ENCODE results near the gene PKIB. TPM values are rescaled to one million over a fixed set of nuclear protein-coding genes. Genes with fewer than 3 reads are reported as not detected.

The PKIB gene
- total and polyA plus RNA-seq, 2 donors (not counting 3 experiments of a cell fraction or from before 2014, with no cell fraction given) = not detected

DNA sequence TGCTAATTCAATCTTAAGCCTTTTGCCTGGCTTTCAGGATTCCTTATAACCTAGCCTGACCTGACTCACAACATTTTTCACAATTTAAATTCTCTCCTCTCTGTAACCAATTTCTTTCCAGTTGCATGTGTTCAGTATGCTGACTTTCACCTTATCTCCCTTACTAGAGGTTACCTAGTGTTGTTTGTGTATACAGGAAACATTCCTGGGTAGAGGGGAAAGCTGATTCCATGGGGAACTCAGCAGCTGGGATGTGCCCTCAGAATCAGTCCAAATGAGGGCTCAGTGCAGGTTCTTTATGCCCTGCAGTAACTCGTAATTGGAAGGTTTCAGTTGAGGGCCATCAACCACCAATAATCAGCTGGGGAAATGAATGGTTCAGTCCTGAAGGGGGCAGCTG lies 18.5 kb downstream of the PKIB start:
- dilution Hi-C loops (cut with MboI; ENCODE audit: extremely low pct_ligation_motif_present, low sequenced_read_pairs) = no loop called here
- Histone ChIP-seq H3K9ac (replicated peaks; ENCODE audit: extremely low read depth, insufficient read depth, low read length) (no peak overlapping the region), H3K4me1 (ENCODE audit: control insufficient read depth, extremely low read depth, insufficient read depth, low read length) (no peaks in the 10 kb centered on the region), H3K79me2 (ENCODE audit: control insufficient read depth, insufficient read depth, low read length) (no peaks in the 10 kb centered on the region), H3K9me3 (replicated peaks; ENCODE audit: control insufficient read depth, insufficient read depth, low read length) (no peaks in the 10 kb centered on the region), H3K4me2 (ENCODE audit: insufficient read depth, low read length) (no peak overlapping the region), H3K9me1 (replicated peaks; ENCODE audit: control insufficient read depth, extremely low read depth, insufficient read depth, low read length) (no peaks in the 10 kb centered on the region), H3K27me3 (ENCODE audit: control insufficient read depth in 2 of 2, insufficient read depth in 2 of 2, low read length in 2 of 2) (no peaks in the 10 kb centered on the region), H3K4me3 (replicated peaks in 1 of 3; ENCODE audit: insufficient read depth in 1 of 3, low read depth in 1 of 3, low read length in 3 of 3) (no peak overlapping the region), H3K36me3 (ENCODE audit: control insufficient read depth in 2 of 2, extremely low read depth in 1 of 2, insufficient read depth in 2 of 2, low read length in 2 of 2) (no peaks in the 10 kb centered on the region), H3K27ac (ENCODE audit: insufficient read depth, low read depth, low read length) (no peak overlapping the region), H4K20me1 (replicated peaks; ENCODE audit: control insufficient read depth, extremely low read depth, insufficient read depth, low read length) (no peaks in the 10 kb centered on the region), H2AFZ (ENCODE audit: low read depth, low read length) (no peak overlapping the region)
- POLR2A ChIA-PET = no interaction called here
- FAIRE-seq (no peak), DNase-seq (ENCODE audit: low read depth, low spot score) (no peak)
- no peak for TF ChIP-seq JUN (IDR thresholded peaks at IDR 0.05; ENCODE audit: borderline replicate concordance, insufficient read depth, insufficient read length, low read depth)
- TF ChIP-seq POLR2A (IDR thresholded peaks at IDR 0.05; ENCODE audit: low read depth, low read length) = no peak
- no peak for TF ChIP-seq FOS (IDR thresholded peaks at IDR 0.05; ENCODE audit: borderline replicate concordance, insufficient read depth, low read length)
- TF ChIP-seq GATA2 (IDR thresholded peaks at IDR 0.05; ENCODE audit: insufficient read depth, insufficient read length, low read depth, low read length) = no peak
- TF ChIP-seq MYC (IDR thresholded peaks at IDR 0.05; ENCODE audit: low read depth, low read length) = no peak
- TF ChIP-seq, protein P1, sequence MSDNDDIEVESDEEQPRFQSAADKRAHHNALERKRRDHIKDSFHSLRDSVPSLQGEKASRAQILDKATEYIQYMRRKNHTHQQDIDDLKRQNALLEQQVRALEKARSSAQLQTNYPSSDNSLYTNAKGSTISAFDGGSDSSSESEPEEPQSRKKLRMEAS (IDR thresholded peaks at IDR 0.05; ENCODE audit: insufficient read depth, insufficient read length) = no peak
- no peak for TF ChIP-seq POLR2AphosphoS5 (IDR thresholded peaks at IDR 0.05; ENCODE audit: insufficient read depth, low read depth, low read length)
- no peak for TF ChIP-seq EZH2 (IDR thresholded peaks at IDR 0.05; ENCODE audit: borderline replicate concordance, low read depth, low read length, severe bottlenecking)
- TF ChIP-seq, protein P2, sequence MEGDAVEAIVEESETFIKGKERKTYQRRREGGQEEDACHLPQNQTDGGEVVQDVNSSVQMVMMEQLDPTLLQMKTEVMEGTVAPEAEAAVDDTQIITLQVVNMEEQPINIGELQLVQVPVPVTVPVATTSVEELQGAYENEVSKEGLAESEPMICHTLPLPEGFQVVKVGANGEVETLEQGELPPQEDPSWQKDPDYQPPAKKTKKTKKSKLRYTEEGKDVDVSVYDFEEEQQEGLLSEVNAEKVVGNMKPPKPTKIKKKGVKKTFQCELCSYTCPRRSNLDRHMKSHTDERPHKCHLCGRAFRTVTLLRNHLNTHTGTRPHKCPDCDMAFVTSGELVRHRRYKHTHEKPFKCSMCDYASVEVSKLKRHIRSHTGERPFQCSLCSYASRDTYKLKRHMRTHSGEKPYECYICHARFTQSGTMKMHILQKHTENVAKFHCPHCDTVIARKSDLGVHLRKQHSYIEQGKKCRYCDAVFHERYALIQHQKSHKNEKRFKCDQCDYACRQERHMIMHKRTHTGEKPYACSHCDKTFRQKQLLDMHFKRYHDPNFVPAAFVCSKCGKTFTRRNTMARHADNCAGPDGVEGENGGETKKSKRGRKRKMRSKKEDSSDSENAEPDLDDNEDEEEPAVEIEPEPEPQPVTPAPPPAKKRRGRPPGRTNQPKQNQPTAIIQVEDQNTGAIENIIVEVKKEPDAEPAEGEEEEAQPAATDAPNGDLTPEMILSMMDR (IDR thresholded peaks at IDR 0.05; ENCODE audit: extremely low read depth in 1 of 2, insufficient read depth in 1 of 2, low read depth in 1 of 2, low read length in 2 of 2) = no peak
- intact Hi-C loops (cut with micrococcal nuclease) = no loop called here
- CTCF ChIA-PET = no interaction called here
- no TSS peak for BruUV-seq (replicated peaks)

All from endothelial cell of umbilical vein (primary cell).